Spleen (tissue), 7 donors: ENCODE data around the gene FOXK1.

Experiments
- CTCF ChIP-seq, 11 experiments: fragments of 200-600 bp in 7 of 11; fragments of 450-650 bp in 4 of 11; sonication (generic) in 4 of 11; IDR thresholded peaks in 8 of 11; conservative IDR thresholded peaks in 3 of 11; 1 replicate in 7 of 11; 2 replicates in 4 of 11; pipeline versions ENCODE4 v1.4.0 to v1.8.0; 2016 to 2021; ENCODE audit warnings: antibody characterized with exemption in 11 of 11, inconsistent platforms in 4 of 11, mild to moderate bottlenecking in 1 of 11
- POLR2A ChIP-seq, 3 donors: fragments of 450-650 bp; IDR thresholded peaks; one replicate each; pipeline ENCODE4 v1.5.1; 2017; ENCODE audit warnings: antibody characterized with exemption in 3 of 3, mild to moderate bottlenecking in 1 of 3
- donor health status: DM: no; HTN: no; CAD: no; lungs with moderate emphysema.
- donor health status: DM: no; HTN: no; CAD: no.
- donor health status: DM: no; HTN: no; CAD: no.

DNA sequence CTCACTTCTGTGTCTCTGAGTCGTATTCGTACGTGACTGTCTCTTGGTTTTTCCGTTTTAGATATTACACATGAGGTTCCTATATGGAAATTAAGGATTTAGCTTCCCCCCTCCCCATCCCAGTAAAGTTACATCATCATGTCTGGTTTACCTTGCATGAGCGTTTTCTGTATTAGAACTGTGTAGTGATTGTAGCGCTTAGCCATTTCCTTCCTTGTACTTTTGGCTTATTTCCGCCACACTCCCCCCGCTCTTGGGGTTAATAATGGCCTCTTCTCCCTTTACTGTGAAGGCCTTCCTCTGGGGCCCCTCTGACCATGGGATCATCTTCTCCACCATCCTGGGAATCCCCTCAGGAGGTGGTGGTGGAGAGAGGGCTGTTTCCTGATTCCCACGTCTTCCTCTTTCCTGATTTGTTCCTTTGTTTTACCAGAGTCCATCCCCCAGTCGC, 66.2 kb downstream of the FOXK1 start:
- TF ChIP-seq CTCF (IDR thresholded peaks at IDR 0.05 in 8 of 11, conservative IDR thresholded peaks at IDR 0.05 in 3 of 11) (no peak), POLR2A (IDR thresholded peaks at IDR 0.05) (no peak)
